ENCODE measurements around the gene PAK3. TPM values are rescaled to one million over a fixed set of nuclear protein-coding genes. Genes with fewer than 3 reads are reported as not detected.

PAK3 gene
- total and polyA plus RNA-seq, 9 of the 15 experiments (the other 6 are each of a cell fraction or from before 2014, with no cell fraction given) = not detected

DNA sequence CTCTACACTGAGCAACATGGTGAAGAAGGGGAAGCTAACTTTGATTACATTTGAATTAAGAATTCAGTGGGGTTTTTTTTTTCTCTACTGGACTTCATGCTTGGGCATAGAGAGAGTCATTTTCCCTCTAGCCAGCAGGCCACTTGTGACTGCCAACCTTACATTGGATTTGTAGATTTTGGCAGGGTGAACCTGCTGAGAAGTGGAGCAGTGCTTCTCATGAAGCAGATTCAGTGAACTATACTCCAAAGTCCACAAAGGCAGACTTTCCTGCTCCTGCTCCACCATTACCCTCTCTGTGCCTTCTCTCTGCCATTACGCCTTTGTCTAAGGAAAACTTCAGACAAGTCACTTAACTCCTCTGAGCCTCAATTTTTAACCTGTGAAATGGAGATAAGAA, 69.9 kb downstream of the PAK3 start:
- H3K27ac ChIP-seq (ENCODE audit: extremely low read depth, low read depth, low read length) = no peak overlapping the region
- H3K9ac ChIP-seq (ENCODE audit: insufficient read depth in 1 of 2, low read depth in 2 of 2, low read length in 2 of 2) = no peak overlapping the region
- FAIRE-seq (no peak), ATAC-seq (no peak), DNase-seq (ENCODE audit: extremely low read depth in 1 of 4, low spot score in 3 of 4) (no peak)
- BruUV-seq (replicated peaks) = no TSS peak
- H3K36me3 ChIP-seq (ENCODE audit: control insufficient read depth, insufficient read depth, low read length) = no peaks in the 10 kb centered on the region
- in situ Hi-C loops (cut with MboI) = no loop called here
- no peak overlapping the region for H3K4me3 ChIP-seq
- no peaks in the 10 kb centered on the region for H3K9me1 ChIP-seq (ENCODE audit: control insufficient read depth, insufficient read depth, low read length)
- H3K27me3 ChIP-seq (ENCODE audit: control insufficient read depth in 2 of 2, insufficient read depth in 2 of 2, low read length in 2 of 2) = no peaks in the 10 kb centered on the region
- H3K4me1 ChIP-seq (replicated peaks in 1 of 2; ENCODE audit: control insufficient read depth in 2 of 2, insufficient read depth in 2 of 2, low read length in 2 of 2) = no peaks in the 10 kb centered on the region
- TF ChIP-seq CBX5 (IDR thresholded peaks at IDR 0.05; ENCODE audit: borderline replicate concordance, low read depth) (no peak), ZNF785 (CRISPR knock-in tag; IDR thresholded peaks at IDR 0.05) (no peak), BCOR (IDR thresholded peaks at IDR 0.05) (no peak), E2F1 (CRISPR knock-in tag; IDR thresholded peaks at IDR 0.05) (no peak), ZSCAN32 (CRISPR knock-in tag; IDR thresholded peaks at IDR 0.05) (no peak)
- TF ChIP-seq, protein P1, sequence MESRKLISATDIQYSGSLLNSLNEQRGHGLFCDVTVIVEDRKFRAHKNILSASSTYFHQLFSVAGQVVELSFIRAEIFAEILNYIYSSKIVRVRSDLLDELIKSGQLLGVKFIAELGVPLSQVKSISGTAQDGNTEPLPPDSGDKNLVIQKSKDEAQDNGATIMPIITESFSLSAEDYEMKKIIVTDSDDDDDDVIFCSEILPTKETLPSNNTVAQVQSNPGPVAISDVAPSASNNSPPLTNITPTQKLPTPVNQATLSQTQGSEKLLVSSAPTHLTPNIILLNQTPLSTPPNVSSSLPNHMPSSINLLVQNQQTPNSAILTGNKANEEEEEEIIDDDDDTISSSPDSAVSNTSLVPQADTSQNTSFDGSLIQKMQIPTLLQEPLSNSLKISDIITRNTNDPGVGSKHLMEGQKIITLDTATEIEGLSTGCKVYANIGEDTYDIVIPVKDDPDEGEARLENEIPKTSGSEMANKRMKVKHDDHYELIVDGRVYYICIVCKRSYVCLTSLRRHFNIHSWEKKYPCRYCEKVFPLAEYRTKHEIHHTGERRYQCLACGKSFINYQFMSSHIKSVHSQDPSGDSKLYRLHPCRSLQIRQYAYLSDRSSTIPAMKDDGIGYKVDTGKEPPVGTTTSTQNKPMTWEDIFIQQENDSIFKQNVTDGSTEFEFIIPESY (CRISPR knock-in tag; IDR thresholded peaks at IDR 0.05) = no peak
- no peaks in the 10 kb centered on the region for H3K9me3 ChIP-seq (replicated peaks; ENCODE audit: control insufficient read depth, insufficient read depth, low read depth, low read length)
- no peaks in the 10 kb centered on the region for H4K20me1 ChIP-seq (replicated peaks; ENCODE audit: control insufficient read depth, insufficient read depth, low read length)
- H3K79me2 ChIP-seq (ENCODE audit: control insufficient read depth, insufficient read depth, low read length) = no peaks in the 10 kb centered on the region
- intact Hi-C loops (cut with micrococcal nuclease) = loop anchor here (5.0 kb wide), 2 partner anchors 76 to 281 kb away; no protein-coding TSS in a partner anchor
- CTCF ChIA-PET (ENCODE audit: low intra/inter-chr PET ratio) = no interaction called here
- H3K4me2 ChIP-seq (ENCODE audit: insufficient read depth, low read length) = no peak overlapping the region
- WGBS (ENCODE audit: insufficient coverage, low coverage, missing lambda C conversion rate) = 0% methylated on average over 1 of the region's 1 CpG
- POLR2A ChIA-PET = no interaction called here
- no peak overlapping the region for H2AFZ ChIP-seq (ENCODE audit: low read depth, low read length)
